Activated T-cell treated with anti-CD3 and anti-CD28 coated beads for 24 hours (primary cell): ENCODE measurements around the gene CDC34.

ENCODE experiments used
- DNase-seq: peaks from one replicate; pipeline ENCODE4 v3.0.0-alpha.2; 2020; ENCODE audit warnings: low read depth

Gene CDC34, protein sequence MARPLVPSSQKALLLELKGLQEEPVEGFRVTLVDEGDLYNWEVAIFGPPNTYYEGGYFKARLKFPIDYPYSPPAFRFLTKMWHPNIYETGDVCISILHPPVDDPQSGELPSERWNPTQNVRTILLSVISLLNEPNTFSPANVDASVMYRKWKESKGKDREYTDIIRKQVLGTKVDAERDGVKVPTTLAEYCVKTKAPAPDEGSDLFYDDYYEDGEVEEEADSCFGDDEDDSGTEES

DNA sequence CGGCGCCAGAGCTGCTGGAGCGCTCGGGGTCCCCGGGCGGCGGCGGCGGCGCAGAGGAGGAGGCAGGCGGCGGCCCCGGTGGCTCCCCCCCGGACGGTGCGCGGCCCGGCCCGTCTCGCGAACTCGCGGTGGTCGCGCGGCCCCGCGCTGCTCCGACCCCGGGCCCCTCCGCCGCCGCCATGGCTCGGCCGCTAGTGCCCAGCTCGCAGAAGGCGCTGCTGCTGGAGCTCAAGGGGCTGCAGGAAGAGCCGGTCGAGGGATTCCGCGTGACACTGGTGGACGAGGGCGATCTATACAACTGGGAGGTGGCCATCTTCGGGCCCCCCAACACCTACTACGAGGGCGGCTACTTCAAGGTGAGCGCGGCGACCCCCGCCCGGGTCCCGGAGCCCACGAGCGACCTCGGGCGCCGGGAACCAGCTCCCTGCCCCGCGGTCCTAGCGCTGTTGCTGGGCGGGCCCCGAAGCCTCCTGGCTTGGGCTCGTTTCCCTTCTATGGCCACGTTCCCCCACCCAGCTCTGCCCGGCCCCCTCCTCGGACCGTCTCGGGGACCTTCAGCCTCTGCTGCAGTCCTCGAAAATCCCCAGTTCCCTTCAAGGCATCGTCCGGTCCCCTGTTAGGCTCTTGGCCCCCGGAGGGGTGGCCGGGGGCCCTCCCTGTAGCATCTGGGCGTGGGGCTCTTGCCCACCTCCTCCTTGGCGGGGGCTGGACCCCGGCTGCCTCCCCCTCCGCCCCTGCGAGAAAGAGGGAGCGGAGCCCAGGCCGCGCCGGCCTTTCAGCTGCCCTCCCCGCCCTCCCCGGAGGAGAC, at the start of gene CDC34:
TSS of gene CDC34 (plus strand) at position 8 of the 808 bp plus-strand sequence. CDS start at position 180, 172 bp downstream.
- DNase-seq = no peak

DNA sequence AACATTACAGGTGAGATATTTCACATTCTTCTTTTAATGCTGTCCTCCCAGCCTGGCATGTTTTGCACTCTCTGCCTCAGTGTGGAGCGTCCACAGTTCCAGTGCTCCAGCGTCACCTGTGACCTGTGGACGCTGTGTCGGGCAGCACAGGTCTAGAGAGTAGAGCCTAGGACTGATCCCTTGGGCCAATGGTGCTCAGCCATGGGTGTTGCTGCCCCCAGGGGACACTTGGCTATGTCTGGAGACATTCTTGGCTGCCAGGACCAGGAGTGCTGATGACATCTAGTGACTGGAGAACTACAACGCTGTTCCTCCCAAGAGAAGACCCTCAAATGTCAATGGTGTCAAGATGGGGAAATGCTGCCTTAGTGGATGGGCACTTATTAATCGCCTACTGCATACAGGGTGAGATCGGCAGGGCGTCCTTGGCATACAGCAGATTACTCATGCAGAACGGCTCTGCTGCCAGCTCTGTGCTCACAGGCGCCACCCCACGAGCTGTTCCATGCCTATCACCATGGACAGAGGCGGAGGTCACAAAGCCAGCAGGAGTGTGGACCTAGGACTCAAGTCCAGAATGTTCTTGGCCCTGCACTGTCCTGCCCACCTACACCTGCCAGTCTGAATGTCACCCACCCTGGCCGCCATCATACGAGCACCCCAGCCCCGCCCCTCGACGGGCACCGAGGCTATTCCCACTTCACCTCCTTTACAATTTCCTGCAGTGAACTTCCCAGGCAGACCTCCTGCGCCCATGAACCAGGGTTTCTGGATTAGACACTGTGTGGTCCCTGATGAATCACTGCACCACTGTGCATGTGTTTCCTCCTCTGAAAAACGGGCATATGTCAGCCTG, 49.1 kb upstream of the CDC34 start:
- no peak for DNase-seq

DNA sequence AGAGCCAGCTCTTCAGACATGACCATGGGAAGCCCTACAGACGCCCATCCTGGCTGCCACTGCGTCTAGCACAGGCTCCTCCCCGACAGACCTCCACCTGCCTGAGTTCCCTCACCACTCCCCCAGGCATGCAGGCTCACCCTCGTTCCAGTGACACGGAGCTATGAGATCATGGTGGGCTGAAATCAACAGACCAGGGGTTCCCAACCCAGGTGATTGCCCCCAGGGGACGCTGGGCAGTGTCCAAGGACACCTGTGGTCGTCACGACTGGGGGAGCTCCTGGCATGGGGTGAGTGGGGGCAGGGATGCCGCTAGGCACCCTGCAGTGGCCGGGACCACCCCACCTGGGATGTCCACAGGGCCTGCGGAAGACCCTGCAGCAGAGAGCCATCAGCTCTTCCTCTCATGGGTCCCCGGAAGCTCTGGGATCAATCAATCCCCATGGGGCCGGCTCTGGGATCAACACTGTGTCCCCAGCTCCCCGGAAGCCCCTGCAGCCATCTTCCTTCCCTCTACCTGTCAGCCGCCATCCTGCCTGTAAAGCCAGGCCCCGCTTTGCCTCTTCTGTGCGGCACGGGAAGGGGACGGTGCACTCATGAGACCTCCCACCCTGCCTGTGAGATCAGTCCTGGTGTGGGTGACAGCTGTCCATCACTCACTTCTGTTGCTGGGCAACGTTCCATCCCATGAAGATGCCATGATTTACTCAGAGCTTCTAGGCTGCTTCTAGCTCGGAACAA, 48.1 kb upstream of the CDC34 start:
- no peak for DNase-seq

DNA sequence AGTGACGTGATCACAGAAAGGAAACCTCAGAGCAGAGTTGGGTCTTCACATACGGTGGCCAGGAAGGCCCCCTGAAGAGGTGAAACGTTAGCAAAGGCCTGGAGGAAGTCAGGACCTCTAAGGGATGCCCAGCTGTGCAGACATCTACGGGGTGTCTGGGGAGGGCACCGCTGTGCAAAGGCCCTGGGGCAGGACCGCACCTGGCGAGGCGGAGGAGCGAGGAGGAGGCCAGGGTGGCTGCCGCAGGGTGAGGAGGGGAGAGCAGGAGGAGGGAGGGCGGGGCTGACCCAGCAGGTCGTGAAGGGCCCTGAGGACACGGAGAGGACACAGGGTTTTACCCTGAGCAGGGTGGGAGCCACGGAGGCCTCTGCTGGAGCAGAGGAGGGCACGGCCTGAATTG, 47.1 kb upstream of the CDC34 start:
- no peak for DNase-seq

DNA sequence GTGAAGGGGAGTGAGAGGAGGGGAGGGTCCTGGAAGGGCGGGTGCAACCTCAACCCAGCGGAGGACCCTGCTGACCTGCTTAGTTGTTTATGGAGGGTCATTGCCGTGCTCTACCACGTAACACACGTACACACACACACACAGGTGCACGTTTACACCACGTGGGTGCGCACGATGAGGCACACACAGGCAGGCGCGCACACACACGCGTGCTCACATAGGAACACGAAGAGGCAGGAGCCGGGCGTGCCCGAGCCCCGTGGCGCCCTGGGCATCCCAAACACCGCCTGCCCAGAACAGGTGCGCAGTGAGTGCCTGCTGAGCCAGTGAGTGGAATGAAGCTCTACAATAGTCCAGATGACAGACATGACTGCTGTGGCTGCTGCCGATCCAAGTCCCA, 46.5 kb upstream of the CDC34 start:
- DNase-seq = no peak

DNA sequence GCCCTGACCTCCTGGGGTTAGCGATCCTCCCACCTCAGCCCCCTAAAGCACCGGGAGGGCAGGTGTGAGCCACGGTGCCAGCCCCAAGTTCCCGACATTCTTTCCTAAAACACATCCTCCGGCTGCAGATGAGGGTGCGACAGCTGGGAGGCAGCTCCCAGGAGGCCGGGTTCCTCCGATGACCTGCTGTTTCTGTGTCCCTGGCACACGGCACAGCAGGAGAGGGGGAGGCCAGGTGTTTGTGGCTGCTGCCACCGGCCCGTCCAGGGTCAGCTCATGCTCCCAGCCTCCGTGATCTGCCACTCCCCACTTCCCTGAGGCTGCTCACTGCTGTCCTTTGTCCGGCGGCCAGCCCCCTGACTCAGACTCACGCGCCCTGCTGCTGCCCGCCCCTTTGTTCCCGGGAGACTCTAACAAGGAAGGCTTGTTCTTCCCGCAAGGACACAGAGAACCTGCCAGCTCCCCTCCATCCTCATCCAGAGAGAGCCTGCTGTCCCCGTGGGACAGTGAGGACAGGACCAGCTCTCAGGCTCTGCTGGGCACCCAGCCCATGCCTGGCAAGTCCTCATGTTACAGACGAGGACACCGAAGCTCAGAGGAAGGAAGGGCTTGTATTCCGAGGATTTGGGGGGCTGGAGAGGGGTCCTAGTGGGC, 45.9 kb upstream of the CDC34 start:
- DNase-seq = no peak

DNA sequence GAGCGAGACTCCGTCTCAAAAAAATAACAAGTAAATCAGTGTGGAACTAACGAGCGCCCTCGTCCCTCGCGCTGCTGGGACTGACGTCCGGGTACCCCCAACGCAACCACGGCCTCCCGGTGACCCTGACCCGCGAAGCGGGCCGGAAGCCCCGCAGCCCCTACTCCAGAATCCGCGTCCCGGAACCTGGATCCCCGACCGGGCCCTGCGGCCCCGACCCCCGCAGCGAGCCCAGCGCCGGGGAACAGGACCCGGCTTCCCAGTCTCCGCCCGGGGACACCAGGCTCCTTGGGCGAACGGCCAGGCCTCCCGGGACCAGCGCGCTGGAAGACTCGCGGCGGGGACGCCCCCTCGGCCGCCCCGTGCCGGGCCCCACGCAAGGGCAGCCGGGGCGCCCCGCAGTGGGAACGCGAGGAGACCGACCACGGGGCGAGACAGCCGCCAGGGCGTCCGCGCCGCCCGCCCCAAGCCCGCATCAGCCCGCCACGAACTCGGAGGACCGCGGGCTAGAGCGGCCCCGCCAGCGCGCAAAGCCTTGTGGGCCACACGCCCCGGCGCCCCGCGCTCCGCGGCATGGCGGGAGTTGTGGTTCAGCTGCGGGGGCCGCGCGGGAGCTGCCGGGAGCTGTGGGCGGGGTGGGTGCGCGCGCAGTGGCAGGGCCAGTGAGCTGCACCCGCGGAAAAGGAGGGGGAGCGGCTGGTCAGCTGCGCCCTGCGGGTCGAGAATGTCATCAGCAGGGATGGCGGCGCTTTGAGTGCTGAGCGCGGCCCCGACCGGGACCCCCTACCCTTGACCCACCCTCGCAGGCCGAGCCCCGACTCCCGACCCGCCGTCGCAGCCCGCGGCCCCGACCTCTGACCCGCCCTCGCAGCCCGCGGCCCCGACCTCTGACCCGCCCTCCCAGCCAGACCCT, 42.8 kb upstream of the CDC34 start:
- DNase-seq = peak; percentile 91

DNA sequence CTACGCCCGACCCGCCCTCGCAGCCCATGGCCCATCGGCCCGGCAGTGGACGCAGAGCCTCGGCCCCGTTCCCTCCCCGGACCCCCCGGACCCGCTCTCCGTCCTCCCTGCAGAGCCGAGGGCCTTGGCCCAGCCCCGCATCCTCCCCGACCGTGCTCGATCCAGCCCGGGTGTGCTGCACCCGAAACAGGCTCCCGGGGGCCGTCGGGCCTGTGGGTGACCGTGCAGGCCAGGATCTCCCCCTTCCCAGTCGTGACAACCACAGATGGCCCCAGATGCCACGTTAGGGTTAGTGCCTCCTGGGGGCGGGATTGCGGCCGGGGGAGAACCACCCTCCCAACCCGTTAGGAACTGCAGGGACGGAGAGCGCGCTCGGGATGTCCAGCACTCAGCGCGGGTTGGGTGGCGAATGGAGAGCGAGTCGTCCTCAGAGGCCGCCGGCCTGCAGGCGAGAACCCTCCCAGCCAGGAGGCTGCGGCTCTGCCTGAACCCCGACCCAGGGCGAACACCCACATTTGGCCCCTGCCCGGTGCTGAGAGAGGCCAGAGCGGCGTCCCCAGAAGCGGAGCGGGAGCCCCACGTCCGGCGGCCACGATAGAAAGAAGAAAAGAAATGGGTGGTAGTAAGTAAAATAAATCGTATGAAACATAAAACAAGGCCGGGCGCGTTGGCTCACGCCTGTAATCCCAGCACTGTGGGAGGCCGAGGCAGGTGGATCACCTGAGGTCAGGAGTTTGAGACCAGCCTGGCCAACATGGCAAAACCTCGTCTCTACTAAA, 42.0 kb upstream of the CDC34 start:
- no peak for DNase-seq

DNA sequence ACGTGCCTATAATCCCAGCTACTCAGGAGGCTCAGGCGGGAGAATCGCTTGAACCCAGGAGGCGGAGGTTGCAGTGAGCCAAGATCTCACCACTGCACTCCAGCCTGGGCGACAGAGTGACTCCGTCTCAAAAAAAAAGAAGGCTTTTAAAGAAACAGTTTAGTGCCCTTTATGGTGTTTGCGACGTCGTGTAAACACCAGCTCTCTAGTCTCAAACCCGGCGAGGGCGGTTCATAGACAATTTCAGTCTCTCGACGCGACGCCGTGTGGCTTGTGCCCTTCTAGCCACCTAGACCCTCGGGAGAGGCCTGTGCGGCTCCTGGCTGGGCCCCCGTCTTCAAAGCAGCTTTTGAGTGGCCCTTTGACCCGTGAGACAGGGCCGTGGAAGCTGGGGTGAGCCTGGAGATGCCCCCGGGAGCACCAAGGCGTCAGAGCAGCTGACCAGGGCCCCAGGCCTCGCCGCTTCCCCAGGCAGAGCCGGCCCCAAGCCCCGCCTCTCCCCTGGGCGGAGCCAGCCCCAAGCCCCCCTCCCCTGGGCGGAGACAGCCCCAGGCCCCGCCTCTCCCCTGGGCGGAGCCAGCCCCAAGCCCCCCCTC, 40.3 kb upstream of the CDC34 start:
- DNase-seq = no peak

DNA sequence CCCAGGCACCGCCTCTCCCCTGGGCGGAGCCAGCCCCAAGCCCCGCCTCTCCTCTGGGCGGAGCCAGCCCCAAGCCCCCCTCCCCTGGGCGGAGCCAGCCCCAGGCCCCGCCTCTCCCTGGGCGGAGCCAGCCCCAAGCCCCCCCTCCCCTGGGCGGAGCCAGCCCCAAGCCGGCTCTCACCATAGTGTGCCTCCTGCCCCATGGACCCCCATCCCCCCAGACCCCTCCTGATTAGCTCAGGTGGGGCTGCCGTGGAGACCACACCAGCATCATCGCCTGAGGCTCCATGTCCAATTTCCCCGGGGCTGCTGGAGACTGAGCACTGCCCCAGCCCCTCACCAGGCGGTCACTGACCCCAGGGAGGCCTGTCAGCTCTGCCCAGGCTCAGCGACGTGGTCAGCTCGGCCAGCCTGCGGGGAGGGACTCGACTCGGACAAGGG, 39.4 kb upstream of the CDC34 start:
- DNase-seq = no peak

DNA sequence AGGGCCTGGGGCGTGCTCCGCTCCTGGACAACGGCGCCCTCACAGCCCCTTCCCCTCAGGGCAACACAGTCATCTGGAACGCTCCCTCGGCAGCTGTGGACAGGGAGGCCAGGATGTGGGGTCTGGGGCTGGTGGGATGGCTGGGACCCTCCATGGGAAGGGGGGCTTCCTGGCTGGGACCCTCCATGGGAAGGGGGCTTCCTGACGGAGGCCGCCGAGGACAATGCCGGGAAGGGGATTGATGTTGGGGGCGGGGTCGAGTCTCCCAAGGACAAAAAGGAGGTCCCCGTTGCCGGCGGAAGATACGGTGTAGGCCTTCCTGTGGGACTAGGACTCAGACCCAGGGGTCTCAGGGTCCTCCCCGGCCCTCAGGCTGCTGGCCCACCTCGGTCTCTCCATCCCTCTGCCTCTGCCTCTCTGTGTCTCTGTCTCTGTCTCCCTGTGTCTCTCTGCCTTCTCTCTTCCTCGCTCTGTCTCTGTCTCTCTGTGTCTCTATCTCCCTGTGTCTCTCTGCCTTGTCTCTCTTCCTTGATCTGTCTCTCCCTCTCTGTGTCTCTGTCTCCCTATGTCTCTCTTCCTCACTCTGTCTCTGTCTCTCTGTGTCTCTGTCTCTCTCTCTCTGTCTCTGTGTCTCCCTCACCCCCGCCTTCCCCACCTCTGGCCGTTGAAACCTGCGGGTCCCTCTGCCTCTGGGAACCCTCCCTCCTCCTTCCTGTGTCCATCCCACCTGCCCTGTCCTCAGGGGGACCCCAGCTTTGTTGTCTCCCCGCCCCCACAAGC, 38.0 kb upstream of the CDC34 start:
- no peak for DNase-seq

DNA sequence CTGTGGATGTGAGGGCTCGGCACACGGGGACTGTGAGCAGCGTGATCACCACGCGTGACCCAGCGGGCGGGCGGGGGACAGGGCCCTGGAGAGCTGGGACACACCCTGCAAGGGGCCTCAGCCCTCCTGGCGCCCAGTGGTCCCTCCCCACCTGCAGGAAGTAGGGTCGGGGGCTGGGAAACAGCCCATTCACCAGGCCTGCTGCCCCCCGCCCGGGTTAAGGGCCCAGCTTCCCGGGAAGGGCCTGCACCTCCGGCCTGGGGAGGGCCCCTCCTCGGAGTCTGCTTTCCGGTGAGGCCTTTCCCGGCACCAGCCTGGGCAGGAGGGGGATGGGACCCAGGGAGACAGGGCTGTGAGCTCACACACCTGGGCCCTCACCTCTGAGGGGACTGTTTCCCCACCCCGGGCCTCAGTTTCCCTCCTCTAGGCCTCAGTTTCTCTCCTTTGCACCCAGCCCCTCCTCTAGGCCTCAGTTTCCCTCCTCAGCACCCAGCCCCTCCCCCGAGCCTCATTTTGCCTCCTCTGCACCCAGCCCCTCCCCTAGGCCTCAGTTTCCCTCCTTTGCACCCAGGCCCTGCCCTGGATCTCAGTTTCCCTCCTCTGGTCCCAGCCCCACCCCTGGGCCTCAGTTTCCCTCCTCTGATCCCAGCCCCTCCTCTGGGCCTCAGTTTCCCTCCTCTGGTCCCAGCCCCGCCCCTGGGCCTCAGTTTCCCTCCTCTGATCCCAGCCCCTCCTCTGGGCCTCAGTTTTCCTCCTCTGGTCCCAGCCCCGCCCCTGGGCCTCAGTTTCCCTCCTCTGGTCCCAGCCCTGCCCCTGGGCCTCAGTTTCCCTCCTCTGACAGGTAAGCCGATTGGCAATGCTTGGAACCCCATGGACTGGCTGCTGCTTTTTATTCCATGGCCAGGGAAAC, 37.1 kb upstream of the CDC34 start:
- DNase-seq = no peak

DNA sequence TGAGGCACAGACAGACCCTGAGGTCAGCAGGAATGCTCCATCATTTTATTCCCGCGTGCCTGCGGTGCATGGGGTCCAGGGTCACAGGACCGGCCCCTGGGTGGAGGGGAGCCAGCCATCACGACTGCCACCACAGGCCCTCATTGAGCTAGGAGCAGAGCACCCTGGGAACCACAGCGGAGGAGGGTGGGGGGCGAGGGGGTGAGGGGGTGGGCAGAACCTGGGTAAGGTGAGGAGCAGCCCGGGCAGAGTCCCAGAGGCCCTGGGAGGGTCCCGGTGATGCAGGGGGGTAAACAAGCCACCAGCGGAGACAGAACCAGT, 36.5 kb upstream of the CDC34 start:
- no peak for DNase-seq

DNA sequence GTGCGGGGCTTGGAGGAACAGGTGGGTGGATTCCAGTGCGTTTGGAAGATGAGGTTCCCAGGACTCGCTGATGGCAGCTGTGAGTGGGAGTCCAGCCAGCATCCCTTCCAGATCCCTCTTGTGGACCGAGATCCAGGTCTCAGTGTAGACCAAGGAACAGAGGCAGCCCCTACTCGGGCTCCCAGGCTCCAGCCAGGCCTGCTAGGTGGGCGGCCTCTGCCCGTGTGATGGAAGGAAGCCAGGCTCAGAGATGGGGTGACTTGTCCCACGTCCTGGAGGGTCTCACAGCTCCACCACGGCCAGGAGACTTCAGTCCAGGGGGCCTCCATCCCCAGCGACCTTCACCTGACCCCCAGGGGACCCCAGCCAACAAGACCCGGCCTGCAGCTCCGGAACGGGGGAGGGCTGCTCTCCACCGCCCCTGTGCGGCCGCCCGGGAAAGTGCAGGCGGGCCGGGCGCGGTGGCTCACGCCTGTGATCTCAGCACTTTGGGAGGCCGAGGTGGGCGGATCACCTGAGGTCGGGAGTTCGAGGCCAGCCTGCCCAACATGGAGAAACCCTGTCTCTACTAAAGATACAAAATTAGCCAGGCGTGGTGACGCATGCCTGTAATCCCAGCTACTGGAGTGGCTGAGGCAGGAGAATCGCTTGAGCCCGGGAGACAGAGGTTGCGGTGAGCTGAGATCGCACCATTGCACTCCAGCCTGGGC, 36.0 kb upstream of the CDC34 start:
- DNase-seq = no peak

DNA sequence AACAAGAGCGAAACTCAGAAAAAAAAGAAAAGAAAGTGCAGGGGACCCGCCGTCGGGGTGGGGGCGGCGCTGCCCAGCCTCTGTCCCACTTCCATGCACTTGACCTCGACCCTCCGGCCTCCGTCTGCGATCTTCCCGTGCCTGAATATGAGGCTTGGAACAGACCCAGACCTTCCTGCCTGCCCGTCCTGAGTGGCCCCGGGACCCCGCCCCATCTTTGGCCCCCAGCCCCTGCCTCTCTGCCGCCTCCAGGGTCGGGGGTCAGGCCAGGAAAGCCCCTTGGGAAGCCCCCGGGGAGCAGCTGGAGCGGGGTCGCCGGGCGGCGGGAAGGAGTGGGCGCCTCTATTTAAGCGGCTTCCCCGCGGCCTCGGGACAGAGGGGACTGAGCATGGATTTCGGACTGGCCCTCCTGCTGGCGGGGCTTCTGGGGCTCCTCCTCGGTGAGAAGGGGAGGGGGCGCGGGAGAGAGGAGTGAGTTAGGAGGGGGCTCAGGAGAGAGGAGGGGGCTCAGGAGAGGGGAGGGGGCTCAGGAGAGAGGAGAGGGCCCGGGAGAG, 35.4 kb upstream of the CDC34 start, which contains the start of gene MADCAM1:
TSS of gene MADCAM1 (plus strand) at position 375 of the 554 bp plus-strand sequence. CDS start at position 389, 14 bp downstream.
- DNase-seq = no peak

DNA sequence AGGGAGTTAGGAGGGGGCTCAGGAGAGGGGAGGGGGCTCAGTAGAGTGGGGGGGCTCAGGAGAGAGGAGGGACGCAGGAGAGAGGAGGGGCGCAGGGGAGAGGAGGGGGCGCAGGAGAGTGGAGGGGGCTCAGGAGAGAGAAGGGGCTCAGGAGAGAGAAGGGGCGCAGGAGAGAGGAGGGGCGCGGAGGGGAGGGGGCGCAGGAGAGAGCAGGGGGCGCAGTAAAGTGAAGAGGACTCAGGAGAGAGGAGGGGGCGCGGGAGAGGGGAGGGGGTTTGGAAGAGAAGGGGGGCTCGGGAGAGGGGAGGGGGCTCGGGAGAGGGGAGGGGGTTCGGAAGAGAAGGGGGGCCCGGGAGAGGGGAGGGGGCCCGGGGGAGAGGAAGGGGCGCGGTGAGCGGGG, 34.6 kb upstream of the CDC34 start:
- no peak for DNase-seq
